ENCODE data around the gene MBP.

DNA sequence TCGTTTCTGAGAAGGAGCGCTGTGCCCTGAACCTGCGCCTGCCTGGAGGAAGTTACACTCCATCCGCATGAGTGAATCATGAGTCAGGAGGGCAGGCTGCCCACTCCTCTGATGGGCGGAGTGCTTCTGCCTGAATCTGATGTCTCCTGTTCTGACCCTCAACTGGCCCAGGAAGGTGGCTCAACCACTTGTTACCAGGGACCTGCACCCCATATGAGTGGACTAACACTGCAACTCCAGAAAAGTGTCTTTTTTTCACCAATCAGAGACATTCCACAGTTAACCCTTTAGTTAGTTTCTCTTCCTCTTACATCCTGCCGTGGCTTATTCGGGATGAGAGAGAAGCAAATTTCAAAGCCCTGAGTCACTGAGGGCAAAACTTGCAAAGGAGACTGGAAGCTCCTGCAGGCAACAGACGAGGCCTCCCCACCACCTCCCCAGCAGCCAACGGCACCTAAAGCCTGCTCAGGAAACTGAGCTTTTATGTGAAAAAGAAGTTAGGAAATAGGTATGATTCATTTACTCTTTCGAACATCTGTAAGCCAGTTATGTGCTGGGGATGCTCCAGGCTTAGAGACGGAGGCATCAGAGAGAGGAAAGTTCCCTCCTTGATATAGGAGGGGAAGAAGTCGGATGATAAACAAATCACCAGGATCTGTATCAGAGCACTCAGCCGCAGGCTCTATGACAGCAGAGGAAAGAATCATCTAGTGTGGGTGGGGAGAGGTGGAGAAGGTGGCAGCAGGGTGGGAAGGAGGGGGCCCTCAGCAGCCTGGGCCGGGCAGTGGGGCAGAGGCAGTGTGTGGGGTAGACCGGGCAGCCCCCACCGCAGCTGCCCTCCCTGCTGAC lies 30.9 kb downstream of the MBP start:
- TF ChIP-seq, protein P1, sequence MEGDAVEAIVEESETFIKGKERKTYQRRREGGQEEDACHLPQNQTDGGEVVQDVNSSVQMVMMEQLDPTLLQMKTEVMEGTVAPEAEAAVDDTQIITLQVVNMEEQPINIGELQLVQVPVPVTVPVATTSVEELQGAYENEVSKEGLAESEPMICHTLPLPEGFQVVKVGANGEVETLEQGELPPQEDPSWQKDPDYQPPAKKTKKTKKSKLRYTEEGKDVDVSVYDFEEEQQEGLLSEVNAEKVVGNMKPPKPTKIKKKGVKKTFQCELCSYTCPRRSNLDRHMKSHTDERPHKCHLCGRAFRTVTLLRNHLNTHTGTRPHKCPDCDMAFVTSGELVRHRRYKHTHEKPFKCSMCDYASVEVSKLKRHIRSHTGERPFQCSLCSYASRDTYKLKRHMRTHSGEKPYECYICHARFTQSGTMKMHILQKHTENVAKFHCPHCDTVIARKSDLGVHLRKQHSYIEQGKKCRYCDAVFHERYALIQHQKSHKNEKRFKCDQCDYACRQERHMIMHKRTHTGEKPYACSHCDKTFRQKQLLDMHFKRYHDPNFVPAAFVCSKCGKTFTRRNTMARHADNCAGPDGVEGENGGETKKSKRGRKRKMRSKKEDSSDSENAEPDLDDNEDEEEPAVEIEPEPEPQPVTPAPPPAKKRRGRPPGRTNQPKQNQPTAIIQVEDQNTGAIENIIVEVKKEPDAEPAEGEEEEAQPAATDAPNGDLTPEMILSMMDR (conservative IDR thresholded peaks at IDR 0.05; ENCODE audit: low read depth, low read length): no peak
- TF ChIP-seq EZH2 (IDR thresholded peaks at IDR 0.05; ENCODE audit: low read length, unreplicated experiment): no peak

Measured in PC-3 (cell line).